Vagina (tissue), 2 donors: ENCODE results near the gene GHRHR. TPM values are rescaled to one million over a fixed set of nuclear protein-coding genes. Genes with fewer than 3 reads are reported as not detected.

ENCODE experiments used
- DNase-seq, 2 donors: peaks; one replicate each; pipeline ENCODE4 v3.0.0-alpha.2; 2017; ENCODE audit errors: extremely low spot score in 2 of 2
- H3K27ac ChIP-seq: fragments of 200-600 bp; sonication (generic); one replicate; pipeline ENCODE4 v1.5.1; 2019
- H3K27me3 ChIP-seq: fragments of 200-600 bp; sonication (generic); one replicate; pipeline ENCODE4 v1.5.1; 2019
- H3K36me3 ChIP-seq, 2 donors: fragments of 200-600 bp; sonication (generic); one replicate each; pipeline ENCODE4 v1.5.1; 2017 to 2019
- H3K4me1 ChIP-seq: fragments of 200-600 bp; sonication (generic); one replicate; pipeline ENCODE4 v1.5.1; 2019
- H3K4me3 ChIP-seq, 2 donors: fragments of 200-600 bp; sonication (generic); 1 replicate in 1 of 2; 2 replicates in 1 of 2; pipeline ENCODE4 v1.5.1; 2016 to 2019
- H3K9me3 ChIP-seq: fragments of 200-600 bp; sonication (generic); one replicate; pipeline ENCODE4 v1.5.1; 2019
- CTCF ChIP-seq, 3 experiments: fragments of 450-650 bp in 2 of 3; fragments of 200-600 bp in 1 of 3; sonication (generic) in 1 of 3; IDR thresholded peaks; one replicate each; pipeline ENCODE4 v1.5.1; 2017 to 2019; ENCODE audit warnings: antibody characterized with exemption in 3 of 3, mild to moderate bottlenecking in 2 of 3, moderate library complexity in 2 of 3
- POLR2A ChIP-seq, 2 donors: fragments of 450-650 bp; IDR thresholded peaks; one replicate each; pipeline ENCODE4 v1.6.1; 2017; ENCODE audit warnings: antibody characterized with exemption in 2 of 2, mild to moderate bottlenecking in 2 of 2, moderate library complexity in 2 of 2
- POLR2AphosphoS5 ChIP-seq, 2 donors: sonication (generic); formaldehyde crosslinking; IDR thresholded peaks; one replicate each; pipeline ENCODE4 v1.9.0; 2017; ENCODE audit warnings: antibody characterized with exemption in 2 of 2, mild to moderate bottlenecking in 2 of 2, low read depth in 1 of 2; ENCODE audit not compliant: insufficient read depth in 1 of 2
- intact Hi-C: fragments of 100-400 bp; cut with DNase I; formaldehyde crosslinking; loops from one replicate; pipeline ENCODE4 v1.15.1; 2023
- total RNA-seq: library from RNA; depleted of rRNA; stranded (reverse); fragments of >200 nt; gene quantifications from one replicate; pipeline ENCODE4 v1.2.3, GENCODE V29; 2016

Gene GHRHR
- total RNA-seq = not detected

- Histone ChIP-seq H3K36me3 (no peaks in the 10 kb centered on the region), H3K9me3 (no peaks in the 10 kb centered on the region), H3K27ac (no peak within 1 kb of the TSS), H3K4me3 (no peak within 1 kb of the TSS), H3K27me3 (no peaks in the 10 kb centered on the region), H3K4me1 (no peaks in the 10 kb centered on the region)
- TF ChIP-seq CTCF (IDR thresholded peaks at IDR 0.05) (no peak), POLR2AphosphoS5 (IDR thresholded peaks at IDR 0.05; ENCODE audit: insufficient read depth in 1 of 2, low read depth in 1 of 2) (no peak), POLR2A (IDR thresholded peaks at IDR 0.05) (no peak)
- no peak for DNase-seq
- intact Hi-C loops = no loop called here
These were observed at the start of gene GHRHR for GRCh38 chr7:30963842-30964241. GHRHR (plus strand) TSS chr7:30963953; CDS start chr7:30964069, 116 bp downstream.

GRCh38 chr7:30914596-30914995 lies 49.2 kb upstream of the GHRHR start:
- Histone ChIP-seq H3K4me3 (peak overlapping the region; percentile 39 to 44), H3K36me3 (no peaks in the 10 kb centered on the region), H3K9me3 (no peaks in the 10 kb centered on the region), H3K4me1 (peaks cover 28% of the 10 kb centered on the region), H3K27ac (peak overlapping the region; percentile 63), H3K27me3 (no peaks in the 10 kb centered on the region)
- TF ChIP-seq CTCF (IDR thresholded peaks at IDR 0.05) = no peak
- no peak for TF ChIP-seq POLR2A (IDR thresholded peaks at IDR 0.05)
- no peak for TF ChIP-seq POLR2AphosphoS5 (IDR thresholded peaks at IDR 0.05; ENCODE audit: insufficient read depth in 1 of 2, low read depth in 1 of 2)
- intact Hi-C loops = no loop called here
- DNase-seq = no peak

GRCh38 chr7:30915005-30915601 lies 48.6 kb upstream of the GHRHR start:
- intact Hi-C loops = no loop called here
- TF ChIP-seq POLR2AphosphoS5 (IDR thresholded peaks at IDR 0.05; ENCODE audit: insufficient read depth in 1 of 2, low read depth in 1 of 2) = no peak
- TF ChIP-seq POLR2A (IDR thresholded peaks at IDR 0.05) = no peak
- no peak for TF ChIP-seq CTCF (IDR thresholded peaks at IDR 0.05)
- no peak for DNase-seq
- Histone ChIP-seq H3K9me3 (no peaks in the 10 kb centered on the region), H3K4me3 (peak overlapping the region; percentile 39 to 44), H3K4me1 (peaks cover 28% of the 10 kb centered on the region), H3K27me3 (no peaks in the 10 kb centered on the region), H3K36me3 (no peaks in the 10 kb centered on the region), H3K27ac (peak overlapping the region; percentile 63)

GRCh38 chr7:30915751-30916150 lies 48.0 kb upstream of the GHRHR start:
- DNase-seq = no peak
- no peaks in the 10 kb centered on the region for H3K36me3 ChIP-seq
- peaks cover 28% of the 10 kb centered on the region for H3K4me1 ChIP-seq
- H3K9me3 ChIP-seq = no peaks in the 10 kb centered on the region
- H3K27me3 ChIP-seq = no peaks in the 10 kb centered on the region
- intact Hi-C loops = no loop called here
- peak overlapping the region; percentile 39 to 44 for H3K4me3 ChIP-seq
- TF ChIP-seq POLR2A (IDR thresholded peaks at IDR 0.05) (no peak), CTCF (IDR thresholded peaks at IDR 0.05) (no peak)
- peak overlapping the region; percentile 63 for H3K27ac ChIP-seq

- intact Hi-C loops = no loop called here
- TF ChIP-seq POLR2AphosphoS5 (IDR thresholded peaks at IDR 0.05; ENCODE audit: insufficient read depth in 1 of 2, low read depth in 1 of 2) (no peak), CTCF (IDR thresholded peaks at IDR 0.05) (no peak), POLR2A (IDR thresholded peaks at IDR 0.05) (no peak)
- DNase-seq = no peak
- peaks cover 28% of the 10 kb centered on the region for H3K4me1 ChIP-seq
- no peaks in the 10 kb centered on the region for H3K27me3 ChIP-seq
- H3K36me3 ChIP-seq = no peaks in the 10 kb centered on the region
- H3K9me3 ChIP-seq = no peaks in the 10 kb centered on the region
- H3K4me3 ChIP-seq = peak overlapping the region; percentile 39 to 44
- H3K27ac ChIP-seq = no peak overlapping the region
These were observed 47.5 kb upstream of the GHRHR start for GRCh38 chr7:30916255-30916654.
